Thoracic aorta (tissue), 2 donors: ENCODE data around the gene CELF4. TPM values are rescaled to one million over a fixed set of nuclear protein-coding genes. Genes with fewer than 3 reads are reported as not detected.

ENCODE experiments used
- ATAC-seq: fragments of 150-250 bp; one replicate; pipeline ENCODE4 v1.8.0; 2017; ENCODE audit warnings: low read depth; ENCODE audit not compliant: insufficient number of reproducible peaks, low FRiP score
- DNase-seq: peaks from one replicate; pipeline ENCODE4 v3.0.0-alpha.2; 2020; ENCODE audit warnings: low spot score
- H3K27ac ChIP-seq, 2 donors: fragments of 200-600 bp; sonication (generic); 1 replicate in 1 of 2; 2 replicates in 1 of 2; pipeline ENCODE4 v1.5.1; 2016; ENCODE audit warnings: mild to moderate bottlenecking in 2 of 2, moderate library complexity in 2 of 2
- H3K27me3 ChIP-seq: fragments of 200-600 bp; sonication (generic); replicated peaks from 2 replicates; pipeline ENCODE4 v1.6.0; 2016; ENCODE audit warnings: mild to moderate bottlenecking; ENCODE audit not compliant: insufficient read depth
- H3K36me3 ChIP-seq: fragments of 200-600 bp; sonication (generic); one replicate; pipeline ENCODE4 v1.5.1; 2016
- H3K4me1 ChIP-seq, 2 donors: fragments of 200-600 bp; sonication (generic); 1 replicate in 1 of 2; 2 replicates in 1 of 2; pipeline versions ENCODE4 v1.5.1 to v1.6.0; 2016; ENCODE audit warnings: low read depth in 2 of 2, mild to moderate bottlenecking in 1 of 2; ENCODE audit not compliant: control insufficient read depth in 1 of 2
- H3K4me3 ChIP-seq: fragments of 200-600 bp; sonication (generic); 2 replicates; pipeline ENCODE4 v1.5.1; 2016; ENCODE audit warnings: mild to moderate bottlenecking
- H3K9me3 ChIP-seq: fragments of 200-600 bp; sonication (generic); 2 replicates; pipeline ENCODE4 v1.5.1; 2016
- CTCF ChIP-seq: fragments of 200-600 bp; sonication (generic); IDR thresholded peaks from one replicate; pipeline ENCODE4 v1.5.1; 2019; ENCODE audit warnings: antibody characterized with exemption
- total RNA-seq, 2 donors: library from RNA; depleted of rRNA; stranded (reverse); fragments of >200 nt; gene quantifications; one replicate each; pipeline versions ENCODE4 v1.1.0 to v1.2.3, GENCODE V29; 2016

Gene CELF4
- total RNA-seq, 2 donors from 2014 or later: not detected

- H3K36me3 ChIP-seq: no peaks in the 10 kb centered on the region
- no peaks in the 10 kb centered on the region for H3K9me3 ChIP-seq
- H3K27ac ChIP-seq: no peak overlapping the region
- no peak for TF ChIP-seq CTCF
- ATAC-seq (no peak), DNase-seq (no peak)
- H3K4me1 ChIP-seq: no peaks in the 10 kb centered on the region
- no peaks in the 10 kb centered on the region for H3K27me3 ChIP-seq
- H3K4me3 ChIP-seq: no peak overlapping the region
Observed at GRCh38 chr18:37445368-37445767, 120.2 kb downstream of the CELF4 start.

- Histone ChIP-seq H3K36me3 (no peaks in the 10 kb centered on the region), H3K4me1 (no peaks in the 10 kb centered on the region), H3K9me3 (no peaks in the 10 kb centered on the region), H3K27ac (no peak overlapping the region), H3K4me3 (no peak overlapping the region), H3K27me3 (no peaks in the 10 kb centered on the region)
- TF ChIP-seq CTCF: no peak
- DNase-seq: no peak
- no peak for ATAC-seq
Observed at GRCh38 chr18:37443325-37444055, 122.1 kb downstream of the CELF4 start.

GRCh38 chr18:37442477-37442876 is 123.1 kb downstream of the CELF4 start:
- H3K4me1 ChIP-seq: no peaks in the 10 kb centered on the region
- DNase-seq (no peak), ATAC-seq (no peak)
- H3K9me3 ChIP-seq: no peaks in the 10 kb centered on the region
- no peak overlapping the region for H3K4me3 ChIP-seq
- no peaks in the 10 kb centered on the region for H3K27me3 ChIP-seq
- no peaks in the 10 kb centered on the region for H3K36me3 ChIP-seq
- H3K27ac ChIP-seq: no peak overlapping the region
- no peak for TF ChIP-seq CTCF

- TF ChIP-seq CTCF: no peak
- no peak for ATAC-seq
- Histone ChIP-seq H3K36me3 (no peaks in the 10 kb centered on the region), H3K27me3 (no peaks in the 10 kb centered on the region), H3K4me3 (no peak overlapping the region), H3K27ac (no peak overlapping the region), H3K4me1 (no peaks in the 10 kb centered on the region), H3K9me3 (no peaks in the 10 kb centered on the region)
- no peak for DNase-seq
Observed at GRCh38 chr18:37441821-37442220, 123.8 kb downstream of the CELF4 start.

- ATAC-seq: no peak
Observed at GRCh38 chr18:37440206-37440605, 125.4 kb downstream of the CELF4 start.

More at GRCh38 chr18:37440206-37440605, 125.4 kb downstream of the CELF4 start:
- Histone ChIP-seq H3K9me3 (no peaks in the 10 kb centered on the region), H3K36me3 (no peaks in the 10 kb centered on the region), H3K4me1 (peaks cover 0 to 9% of the 10 kb centered on the region in 2 donors), H3K4me3 (no peak overlapping the region), H3K27ac (no peak overlapping the region), H3K27me3 (no peaks in the 10 kb centered on the region)
- no peak for TF ChIP-seq CTCF
- DNase-seq: no peak
